ENCODE data around the gene MAGI1. TPM values are rescaled to one million over a fixed set of nuclear protein-coding genes. Genes with fewer than 3 reads are reported as not detected.
A peak's percentile ranks its signal among the peaks of the same experiment; 100 is the strongest.

MAGI1 gene
- total RNA-seq, 1 donor: 13.0 TPM

DNA sequence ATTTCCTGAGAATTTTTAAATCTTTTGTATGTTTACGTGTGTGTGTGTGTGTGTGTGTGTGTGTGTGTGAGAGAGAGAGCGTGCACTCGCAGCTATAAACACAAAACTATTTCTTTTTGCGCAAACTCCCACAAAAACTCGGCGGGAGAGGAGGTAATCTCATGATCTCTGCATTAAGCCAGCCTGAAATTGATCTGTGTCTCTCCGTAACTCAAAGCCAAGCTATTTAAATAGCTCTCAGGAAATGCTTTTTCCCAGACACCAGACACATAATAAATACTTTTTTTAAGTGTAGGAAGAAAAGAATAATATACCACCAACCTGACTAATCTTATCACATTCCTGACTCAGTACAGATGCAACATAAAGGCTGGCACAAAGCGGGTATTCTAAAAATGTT lies 226.8 kb downstream of the MAGI1 start:
- TF ChIP-seq, protein P1, sequence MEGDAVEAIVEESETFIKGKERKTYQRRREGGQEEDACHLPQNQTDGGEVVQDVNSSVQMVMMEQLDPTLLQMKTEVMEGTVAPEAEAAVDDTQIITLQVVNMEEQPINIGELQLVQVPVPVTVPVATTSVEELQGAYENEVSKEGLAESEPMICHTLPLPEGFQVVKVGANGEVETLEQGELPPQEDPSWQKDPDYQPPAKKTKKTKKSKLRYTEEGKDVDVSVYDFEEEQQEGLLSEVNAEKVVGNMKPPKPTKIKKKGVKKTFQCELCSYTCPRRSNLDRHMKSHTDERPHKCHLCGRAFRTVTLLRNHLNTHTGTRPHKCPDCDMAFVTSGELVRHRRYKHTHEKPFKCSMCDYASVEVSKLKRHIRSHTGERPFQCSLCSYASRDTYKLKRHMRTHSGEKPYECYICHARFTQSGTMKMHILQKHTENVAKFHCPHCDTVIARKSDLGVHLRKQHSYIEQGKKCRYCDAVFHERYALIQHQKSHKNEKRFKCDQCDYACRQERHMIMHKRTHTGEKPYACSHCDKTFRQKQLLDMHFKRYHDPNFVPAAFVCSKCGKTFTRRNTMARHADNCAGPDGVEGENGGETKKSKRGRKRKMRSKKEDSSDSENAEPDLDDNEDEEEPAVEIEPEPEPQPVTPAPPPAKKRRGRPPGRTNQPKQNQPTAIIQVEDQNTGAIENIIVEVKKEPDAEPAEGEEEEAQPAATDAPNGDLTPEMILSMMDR (IDR thresholded peaks at IDR 0.05; ENCODE audit: insufficient read depth, low read length): no peak
- H3K4me3 ChIP-seq (ENCODE audit: low read depth, low read length): no peak overlapping the region
- DNase-seq (ENCODE audit: low read depth): no peak

DNA sequence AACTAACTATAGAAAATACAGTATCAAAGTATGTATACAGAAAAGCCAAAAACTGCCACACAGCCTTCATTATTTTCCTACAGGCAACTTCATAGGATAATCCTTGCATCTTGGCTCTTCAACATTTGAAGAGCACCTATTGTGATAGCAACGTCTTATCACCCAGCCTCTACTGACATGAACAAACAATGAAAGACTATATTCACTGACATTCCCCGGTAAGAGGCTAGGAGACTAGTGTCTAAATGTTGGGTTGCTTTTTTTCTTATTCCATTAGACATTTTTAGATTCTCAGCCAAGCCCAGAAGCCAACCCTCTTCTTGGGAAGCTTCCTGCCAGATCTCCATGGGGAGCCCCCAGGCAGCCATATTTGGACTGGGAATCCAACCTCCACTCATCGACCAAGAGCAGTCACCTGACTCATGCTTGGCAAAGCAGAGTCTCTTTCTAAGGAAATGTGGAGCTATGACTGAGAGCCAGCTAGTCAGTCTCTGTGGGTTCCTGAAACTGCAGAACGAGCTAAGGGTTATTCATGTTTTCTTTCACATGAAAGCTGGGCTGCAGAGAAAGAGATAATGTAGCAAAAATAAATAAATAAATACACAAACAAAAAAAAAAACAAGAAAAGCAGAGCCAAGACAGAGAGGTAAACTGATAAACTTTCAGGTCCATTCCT lies 227.5 kb downstream of the MAGI1 start:
- TF ChIP-seq, protein P1 (IDR thresholded peaks at IDR 0.05; ENCODE audit: insufficient read depth, low read length): no peak
- no peak overlapping the region for H3K4me3 ChIP-seq (ENCODE audit: low read depth, low read length)
- peak; percentile 85 for DNase-seq (ENCODE audit: low read depth)

DNA sequence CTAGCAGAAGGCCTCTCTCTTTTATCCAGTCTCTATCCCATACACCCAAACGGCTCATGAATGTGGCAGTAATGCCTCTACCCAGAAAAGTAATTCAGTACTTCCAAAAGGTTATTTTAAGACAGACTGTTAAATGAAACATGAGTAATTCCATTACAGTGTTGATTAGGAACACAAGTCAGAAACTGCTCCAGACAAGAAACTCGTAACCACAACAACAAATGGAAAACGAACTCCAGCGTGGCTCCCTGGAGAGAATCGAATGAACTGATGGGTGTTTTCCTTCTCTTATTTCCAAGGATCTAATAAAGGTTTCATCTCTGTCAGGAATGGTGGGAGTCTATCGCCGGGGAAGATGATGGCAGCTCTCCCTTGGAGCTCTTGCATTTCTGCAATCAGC lies 228.4 kb downstream of the MAGI1 start:
- TF ChIP-seq, protein P1 (IDR thresholded peaks at IDR 0.05; ENCODE audit: insufficient read depth, low read length): no peak
- H3K4me3 ChIP-seq (ENCODE audit: low read depth, low read length): no peak overlapping the region
- DNase-seq (ENCODE audit: low read depth): no peak

DNA sequence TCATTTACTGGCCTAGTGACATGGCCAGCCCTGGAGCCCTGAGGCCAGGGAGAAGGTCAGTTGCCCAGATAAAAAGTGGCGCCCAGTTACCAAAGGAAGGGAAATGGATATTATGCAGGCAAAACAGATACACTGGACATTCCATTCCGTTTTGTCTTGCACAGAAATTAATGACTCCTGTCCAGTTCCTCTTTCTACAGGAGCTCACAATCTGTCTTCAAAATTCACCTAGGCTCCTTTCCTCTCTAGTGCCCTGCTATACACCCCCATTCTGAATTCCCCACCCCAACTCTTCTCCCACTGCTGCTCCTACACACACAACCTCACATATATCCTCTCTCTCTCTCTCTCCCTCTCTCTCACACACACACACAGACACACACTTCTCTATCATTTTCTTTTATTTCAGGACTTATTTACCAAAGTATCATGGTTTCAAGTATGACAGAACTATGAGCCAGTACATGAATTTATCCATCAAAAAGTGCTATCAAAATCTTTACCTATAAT lies 229.0 kb downstream of the MAGI1 start:
- no peak for DNase-seq (ENCODE audit: low read depth)
- H3K4me3 ChIP-seq (ENCODE audit: low read depth, low read length): no peak overlapping the region

DNA sequence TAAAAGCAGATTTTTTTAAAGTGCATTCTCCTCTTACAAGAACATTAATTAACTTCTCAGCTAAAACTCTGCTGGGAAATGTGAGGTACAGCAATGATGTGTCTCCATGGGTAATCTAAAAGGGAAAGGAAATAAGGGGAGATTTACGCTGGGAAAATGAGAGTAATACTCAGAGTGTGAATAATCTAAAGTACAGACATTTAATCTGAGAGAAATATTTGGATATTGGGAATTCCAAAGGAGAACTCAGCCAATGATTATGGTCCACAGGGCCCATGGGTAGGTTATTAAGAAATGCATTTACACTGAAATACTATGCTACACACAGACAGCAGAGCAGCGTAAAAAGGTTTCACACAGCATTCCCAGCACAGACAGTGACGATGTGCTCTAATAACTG lies 229.9 kb downstream of the MAGI1 start:
- no peak overlapping the region for H3K4me3 ChIP-seq (ENCODE audit: low read depth, low read length)
- TF ChIP-seq, protein P1 (IDR thresholded peaks at IDR 0.05; ENCODE audit: insufficient read depth, low read length): no peak
- no peak for DNase-seq (ENCODE audit: low read depth)

More for the DNA sequence above, 229.0 kb downstream of the MAGI1 start:
- TF ChIP-seq, protein P1 (IDR thresholded peaks at IDR 0.05; ENCODE audit: insufficient read depth, low read length): no peak

DNA sequence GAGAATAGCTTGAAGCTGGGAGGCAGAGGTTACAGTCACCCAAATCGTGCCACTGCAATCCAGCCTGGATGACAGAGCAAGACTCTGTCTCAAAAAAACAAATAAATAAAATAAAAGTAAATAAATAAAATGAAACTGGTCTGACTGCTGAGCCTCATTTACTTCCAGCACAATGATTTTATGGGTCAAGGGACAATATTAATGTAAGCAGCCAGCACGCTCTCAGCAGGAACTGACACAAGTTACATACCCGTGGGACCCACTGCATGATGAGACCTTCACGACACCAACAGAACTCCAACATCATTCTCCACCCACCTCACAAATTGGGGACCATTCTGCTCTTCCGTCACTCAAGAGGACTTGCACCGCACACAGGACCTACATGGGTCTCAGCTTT lies 230.3 kb downstream of the MAGI1 start:
- no peak overlapping the region for H3K4me3 ChIP-seq (ENCODE audit: low read depth, low read length)
- no peak for DNase-seq (ENCODE audit: low read depth)
- TF ChIP-seq, protein P1 (IDR thresholded peaks at IDR 0.05; ENCODE audit: insufficient read depth, low read length): no peak

DNA sequence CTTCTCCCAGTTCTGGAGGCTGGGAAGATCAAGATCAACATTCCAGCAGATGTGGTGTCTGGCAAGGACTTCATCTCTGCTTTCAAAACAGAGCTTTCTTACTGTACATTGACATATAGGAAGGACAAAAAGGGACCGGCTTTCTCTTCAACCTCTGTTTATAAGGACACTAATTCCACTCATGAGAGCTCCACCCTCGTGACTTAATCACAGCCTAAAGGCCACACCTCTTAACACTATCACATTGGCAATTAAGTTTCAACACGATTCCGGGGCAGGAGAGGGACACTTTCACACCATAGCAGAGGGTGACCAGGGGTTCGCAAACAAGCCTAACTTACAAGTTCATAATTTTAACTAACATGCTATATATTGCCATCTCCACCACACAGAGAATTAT lies 231.5 kb downstream of the MAGI1 start:
- TF ChIP-seq, protein P1 (IDR thresholded peaks at IDR 0.05; ENCODE audit: insufficient read depth, low read length): no peak
- no peak overlapping the region for H3K4me3 ChIP-seq (ENCODE audit: low read depth, low read length)
- DNase-seq (ENCODE audit: low read depth): no peak
